ENCODE results near the gene DUOX1.
"Not testable (repeated sequence)": the region's sequence is repeated elsewhere in the genome, so short reads cannot be mapped to it uniquely, and the experiment has no call there.

DUOX1 gene

GRCh38 chr15:45134046-45134445 lies 4.3 kb downstream of the DUOX1 start:
- H3K4me3 ChIP-seq (ENCODE audit: low read depth, low read length), result no peak overlapping the region
- TF ChIP-seq CTCF (IDR thresholded peaks at IDR 0.05; ENCODE audit: low read depth, low read length), result no peak

- no peak for TF ChIP-seq CTCF (IDR thresholded peaks at IDR 0.05; ENCODE audit: low read depth, low read length)
- no peak overlapping the region for H3K4me3 ChIP-seq (ENCODE audit: low read depth, low read length)
These were observed 5.1 kb downstream of the DUOX1 start for GRCh38 chr15:45134682-45135604.

- H3K4me3 ChIP-seq (ENCODE audit: low read depth, low read length), result not testable (repeated sequence)
These were observed 6.0 kb downstream of the DUOX1 start for GRCh38 chr15:45135705-45136377.

GRCh38 chr15:45136378-45136764 lies 6.6 kb downstream of the DUOX1 start:
- no peak for TF ChIP-seq CTCF (IDR thresholded peaks at IDR 0.05; ENCODE audit: low read depth, low read length)
- H3K4me3 ChIP-seq (ENCODE audit: low read depth, low read length), result no peak overlapping the region

- H3K4me3 ChIP-seq (ENCODE audit: low read depth, low read length), result no peak overlapping the region
- TF ChIP-seq CTCF (IDR thresholded peaks at IDR 0.05; ENCODE audit: low read depth, low read length), result no peak
These were observed 7.9 kb downstream of the DUOX1 start for GRCh38 chr15:45137703-45138102.

- no peak overlapping the region for H3K4me3 ChIP-seq (ENCODE audit: low read depth, low read length)
These were observed 9.3 kb downstream of the DUOX1 start for GRCh38 chr15:45138814-45139765.

More at GRCh38 chr15:45138814-45139765, 9.3 kb downstream of the DUOX1 start:
- TF ChIP-seq CTCF (IDR thresholded peaks at IDR 0.05; ENCODE audit: low read depth, low read length), result no peak

Measured in WI38 (cell line).